ENCODE data around the gene ADAM33. TPM values are rescaled to one million over a fixed set of nuclear protein-coding genes. Genes with fewer than 3 reads are reported as not detected.

ADAM33 gene
- total RNA-seq, 1 donor from 2014 or later: 11.0 TPM

- no peak for DNase-seq
- TF ChIP-seq CTCF (IDR thresholded peaks at IDR 0.05): no peak
- ATAC-seq: no peak
- peaks cover 14% of the 10 kb centered on the region for H3K36me3 ChIP-seq
- intact Hi-C loops (cut with DNase I): no loop called here
- H3K27ac ChIP-seq: no peak overlapping the region
- peaks cover 1% of the 10 kb centered on the region for H3K27me3 ChIP-seq
- H3K9me3 ChIP-seq: peaks cover 3% of the 10 kb centered on the region
- no peaks in the 10 kb centered on the region for H3K4me1 ChIP-seq
- no peak overlapping the region for H3K4me3 ChIP-seq
Observed at GRCh38 chr20:3653921-3654320, 27.9 kb downstream of the ADAM33 start.

DNA sequence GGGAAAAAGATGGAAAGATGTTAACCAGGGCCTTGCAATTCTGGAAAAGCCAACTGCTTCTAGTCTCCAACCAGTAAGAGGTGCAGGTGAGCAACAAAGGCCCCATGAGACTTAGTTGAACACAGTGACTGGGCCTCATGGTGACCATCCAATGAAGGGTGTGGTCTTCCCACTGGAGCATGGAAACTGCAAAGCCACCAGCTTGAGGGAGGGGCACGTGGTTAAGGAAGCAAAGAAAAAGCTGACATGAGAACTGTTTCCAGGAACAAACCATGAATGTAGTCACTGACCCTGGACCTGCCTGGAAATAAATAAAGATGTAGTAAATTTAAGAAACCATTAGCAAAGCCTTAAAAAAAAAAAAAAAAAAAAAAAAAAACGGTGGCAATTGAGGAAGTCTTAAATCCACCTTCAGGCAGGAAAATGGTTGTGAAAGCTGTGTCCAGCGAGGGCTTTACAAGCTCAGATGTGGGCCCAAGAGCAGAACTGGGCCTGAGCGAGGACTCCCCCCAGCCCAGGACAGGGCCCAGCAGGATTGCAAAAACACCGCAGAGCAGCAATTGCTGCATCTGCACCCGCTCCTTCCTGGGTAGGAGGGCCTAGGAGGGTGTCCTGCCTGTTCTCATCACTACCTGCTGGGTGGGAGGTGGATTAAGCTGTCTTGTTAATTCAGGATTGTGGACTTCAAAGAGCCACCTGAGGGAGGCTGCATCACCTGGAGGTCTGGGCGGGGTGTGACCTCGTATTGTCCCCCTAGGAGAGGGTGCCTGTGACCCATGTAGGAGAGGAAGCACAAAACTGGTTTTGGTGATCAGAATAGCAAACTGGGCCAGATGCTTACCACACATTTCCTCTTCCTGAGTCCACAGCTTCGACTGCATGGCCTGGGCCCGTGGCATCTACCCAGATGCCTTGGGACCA is 28.9 kb downstream of the ADAM33 start:
- intact Hi-C loops (cut with DNase I): no loop called here
- no peaks in the 10 kb centered on the region for H3K27me3 ChIP-seq
- peak; percentile 19 for ATAC-seq
- peaks cover 24% of the 10 kb centered on the region for H3K36me3 ChIP-seq
- TF ChIP-seq CTCF (IDR thresholded peaks at IDR 0.05): no peak
- no peak overlapping the region for H3K27ac ChIP-seq
- H3K9me3 ChIP-seq: peaks cover 3% of the 10 kb centered on the region
- no peak overlapping the region for H3K4me3 ChIP-seq
- no peaks in the 10 kb centered on the region for H3K4me1 ChIP-seq
- peak; percentile 42 for DNase-seq

GRCh38 chr20:3652221-3652620 is 29.6 kb downstream of the ADAM33 start:
- intact Hi-C loops (cut with DNase I): no loop called here
- Histone ChIP-seq H3K27ac (no peak overlapping the region), H3K36me3 (peaks cover 30% of the 10 kb centered on the region), H3K9me3 (peaks cover 3% of the 10 kb centered on the region), H3K27me3 (no peaks in the 10 kb centered on the region), H3K4me1 (no peaks in the 10 kb centered on the region), H3K4me3 (no peak overlapping the region)
- DNase-seq: peak; percentile 50
- no peak for TF ChIP-seq CTCF (IDR thresholded peaks at IDR 0.05)
- ATAC-seq: no peak

GRCh38 chr20:3651204-3651962 is 30.4 kb downstream of the ADAM33 start:
- H3K27ac ChIP-seq: no peak overlapping the region
- DNase-seq: no peak

GRCh38 chr20:3648951-3649350 is 32.9 kb downstream of the ADAM33 start:
- intact Hi-C loops (cut with DNase I): no loop called here
- H3K4me1 ChIP-seq: no peaks in the 10 kb centered on the region
- ATAC-seq: no peak
- H3K27ac ChIP-seq: no peak overlapping the region
- H3K36me3 ChIP-seq: peaks cover 62% of the 10 kb centered on the region
- no peak overlapping the region for H3K4me3 ChIP-seq
- DNase-seq: no peak
- H3K27me3 ChIP-seq: no peaks in the 10 kb centered on the region
- peaks cover 3% of the 10 kb centered on the region for H3K9me3 ChIP-seq
- no peak for TF ChIP-seq CTCF (IDR thresholded peaks at IDR 0.05)

More at GRCh38 chr20:3651204-3651962, 30.4 kb downstream of the ADAM33 start:
- H3K4me1 ChIP-seq: no peaks in the 10 kb centered on the region
- TF ChIP-seq CTCF (IDR thresholded peaks at IDR 0.05): no peak
- H3K9me3 ChIP-seq: peaks cover 3% of the 10 kb centered on the region
- H3K4me3 ChIP-seq: no peak overlapping the region
- H3K36me3 ChIP-seq: peaks cover 38% of the 10 kb centered on the region
- no peaks in the 10 kb centered on the region for H3K27me3 ChIP-seq
- no peak for ATAC-seq
- intact Hi-C loops (cut with DNase I): no loop called here

Measured in upper lobe of right lung (tissue), 1 donor.